Activated CD4-positive, alpha-beta memory T cell treated with anti-CD3 and anti-CD28 coated beads for 36 hours (primary cell): ENCODE results near the gene BASP1. TPM values are rescaled to one million over a fixed set of nuclear protein-coding genes. Genes with fewer than 3 reads are reported as not detected.

ENCODE experiments used
- CTCF ChIA-PET: fragments of 350-600 bp; sonication (Branson Sonifier 250); formaldehyde crosslinking; loops from one replicate; lab custom pipeline; 2021; ENCODE audit warnings: antibody characterized with exemption, inconsistent platforms; lab: Charles Lee
- POLR2A ChIA-PET: fragments of 350-600 bp; sonication (Branson Sonifier 250); formaldehyde crosslinking; loops from one replicate; lab custom pipeline; 2021; ENCODE audit warnings: antibody characterized with exemption; lab: Charles Lee
- DNase-seq: peaks from one replicate; pipeline ENCODE4 v3.0.0-alpha.2; 2020
- H3K27ac Mint-ChIP-seq: one replicate; pipeline ENCODE4 v1.8.0; 2021; ENCODE audit warnings: mixed read lengths
- H3K27me3 Mint-ChIP-seq: one replicate; pipeline ENCODE4 v1.8.0; 2021; ENCODE audit warnings: mixed read lengths
- H3K36me3 Mint-ChIP-seq: one replicate; pipeline ENCODE4 v1.8.0; 2021; ENCODE audit warnings: mixed read lengths
- H3K4me1 Mint-ChIP-seq: one replicate; pipeline ENCODE4 v1.8.0; 2021; ENCODE audit warnings: low read depth, mixed read lengths
- H3K4me3 Mint-ChIP-seq: one replicate; pipeline ENCODE4 v1.8.0; 2021; ENCODE audit warnings: mild to moderate bottlenecking, mixed read lengths
- H3K9me3 Mint-ChIP-seq: one replicate; pipeline ENCODE4 v1.8.0; 2021; ENCODE audit warnings: mixed read lengths
- intact Hi-C: fragments of 100-400 bp; cut with micrococcal nuclease; formaldehyde crosslinking; loops from one replicate; pipeline ENCODE4 v1.15.1; 2023
- total RNA-seq, 2 experiments: library from RNA; stranded (reverse); gene quantifications; one replicate each; pipeline ENCODE4 v1.2.3, GENCODE V29; 2021

BASP1 gene
- total RNA-seq, 2 experiments from 2014 or later, result 0.27 to 0.48 TPM

DNA sequence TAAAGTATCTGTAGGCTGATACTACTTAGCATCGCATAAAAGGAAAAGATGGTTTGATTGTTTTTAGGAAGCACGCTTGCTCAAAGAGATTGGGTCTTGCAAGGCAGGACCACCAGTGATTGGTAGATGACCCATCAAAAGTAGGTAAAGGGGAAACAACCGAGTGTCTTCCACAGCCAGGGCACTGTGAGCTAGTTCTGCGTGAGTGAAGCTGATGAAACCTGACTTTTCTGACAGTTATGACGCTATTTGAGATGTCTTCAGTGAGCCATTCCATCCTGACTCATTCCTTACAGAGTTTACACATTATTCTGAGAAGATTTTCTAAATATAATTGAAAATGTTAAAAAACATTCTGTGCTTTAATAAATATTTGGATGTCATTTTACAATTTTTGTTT, 49.7 kb downstream of the BASP1 start:
- CTCF ChIA-PET, result interaction anchor here (0.6 kb wide), 1 partner anchor 234 kb away, joined by 3 read pairs; no protein-coding TSS in a partner anchor
- DNase-seq, result no peak
- H3K4me3 Mint-ChIP-seq, result no peak overlapping the region
- POLR2A ChIA-PET, result no interaction called here
- no peaks in the 10 kb centered on the region for H3K4me1 Mint-ChIP-seq
- intact Hi-C loops, result no loop called here
- H3K36me3 Mint-ChIP-seq, result no peaks in the 10 kb centered on the region
- no peak overlapping the region for H3K27ac Mint-ChIP-seq
- H3K27me3 Mint-ChIP-seq, result no peaks in the 10 kb centered on the region
- H3K9me3 Mint-ChIP-seq, result no peaks in the 10 kb centered on the region

DNA sequence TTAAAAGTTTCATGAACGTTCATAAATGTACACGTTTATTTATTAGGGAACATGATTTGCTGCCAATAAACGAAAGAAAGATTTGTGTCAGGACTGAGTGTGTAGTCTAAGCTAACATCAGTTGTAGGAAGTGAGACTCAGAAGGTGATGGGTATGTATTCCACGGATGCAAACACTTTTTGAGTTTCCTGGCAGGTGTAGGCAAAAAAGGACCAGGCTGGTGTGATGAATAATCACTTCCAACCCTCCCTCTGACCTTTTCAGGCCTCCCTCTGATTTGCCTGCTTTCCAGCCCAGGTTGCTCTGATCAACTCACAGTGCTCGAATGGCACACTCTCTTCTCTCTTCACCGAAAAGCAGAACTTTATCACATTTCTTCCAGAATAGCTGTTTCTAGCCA, 51.8 kb downstream of the BASP1 start:
- Mint-ChIP-seq H3K4me3 (no peak overlapping the region), H3K9me3 (no peaks in the 10 kb centered on the region)

DNA sequence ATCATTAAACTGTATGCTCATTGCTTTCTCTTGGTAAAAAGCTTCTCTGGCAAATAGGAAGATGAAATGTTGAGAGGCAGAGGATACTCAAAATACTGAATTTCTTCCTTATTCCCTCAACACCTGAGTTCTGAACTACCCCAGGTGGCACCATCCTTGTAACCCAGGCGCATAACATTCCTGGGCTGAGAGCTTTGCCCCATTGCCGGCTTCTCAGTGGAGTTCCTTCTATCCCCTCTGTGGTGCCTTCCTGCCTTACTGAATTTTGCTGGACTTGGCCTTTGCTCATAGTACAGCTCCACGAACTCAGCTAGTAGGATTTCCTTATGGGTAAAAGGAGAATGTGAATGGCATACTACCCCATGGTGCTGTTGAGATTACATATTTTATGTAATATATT, 54.7 kb downstream of the BASP1 start:
- DNase-seq, result no peak
- CTCF ChIA-PET, result no interaction called here
- H3K27me3 Mint-ChIP-seq, result no peaks in the 10 kb centered on the region
- no peaks in the 10 kb centered on the region for H3K9me3 Mint-ChIP-seq
- H3K4me1 Mint-ChIP-seq, result no peaks in the 10 kb centered on the region
- POLR2A ChIA-PET, result no interaction called here
- H3K27ac Mint-ChIP-seq, result no peak overlapping the region
- H3K36me3 Mint-ChIP-seq, result no peaks in the 10 kb centered on the region
- intact Hi-C loops, result no loop called here
- H3K4me3 Mint-ChIP-seq, result no peak overlapping the region

More for the DNA sequence above, 51.8 kb downstream of the BASP1 start:
- no peak for DNase-seq
- Mint-ChIP-seq H3K36me3 (no peaks in the 10 kb centered on the region), H3K27ac (no peak overlapping the region), H3K27me3 (no peaks in the 10 kb centered on the region), H3K4me1 (no peaks in the 10 kb centered on the region)
- intact Hi-C loops, result no loop called here
- CTCF ChIA-PET, result no interaction called here
- POLR2A ChIA-PET, result no interaction called here

DNA sequence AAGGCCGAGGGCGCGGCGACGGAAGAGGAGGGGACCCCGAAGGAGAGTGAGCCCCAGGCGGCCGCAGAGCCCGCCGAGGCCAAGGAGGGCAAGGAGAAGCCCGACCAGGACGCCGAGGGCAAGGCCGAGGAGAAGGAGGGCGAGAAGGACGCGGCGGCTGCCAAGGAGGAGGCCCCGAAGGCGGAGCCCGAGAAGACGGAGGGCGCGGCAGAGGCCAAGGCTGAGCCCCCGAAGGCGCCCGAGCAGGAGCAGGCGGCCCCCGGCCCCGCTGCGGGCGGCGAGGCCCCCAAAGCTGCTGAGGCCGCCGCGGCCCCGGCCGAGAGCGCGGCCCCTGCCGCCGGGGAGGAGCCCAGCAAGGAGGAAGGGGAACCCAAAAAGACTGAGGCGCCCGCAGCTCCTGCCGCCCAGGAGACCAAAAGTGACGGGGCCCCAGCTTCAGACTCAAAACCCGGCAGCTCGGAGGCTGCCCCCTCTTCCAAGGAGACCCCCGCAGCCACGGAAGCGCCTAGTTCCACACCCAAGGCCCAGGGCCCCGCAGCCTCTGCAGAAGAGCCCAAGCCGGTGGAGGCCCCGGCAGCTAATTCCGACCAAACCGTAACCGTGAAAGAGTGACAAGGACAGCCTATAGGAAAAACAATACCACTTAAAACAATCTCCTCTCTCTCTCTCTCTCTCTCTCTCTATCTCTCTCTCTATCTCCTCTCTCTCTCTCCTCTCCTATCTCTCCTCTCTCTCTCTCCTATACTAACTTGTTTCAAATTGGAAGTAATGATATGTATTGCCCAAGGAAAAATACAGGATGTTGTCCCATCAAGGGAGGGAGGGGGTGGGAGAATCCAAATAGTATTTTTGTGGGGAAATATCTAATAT, 58.1 kb downstream of the BASP1 start:
- intact Hi-C loops, result no loop called here
- Mint-ChIP-seq H3K27ac (no peak overlapping the region), H3K4me1 (no peaks in the 10 kb centered on the region)

DNA sequence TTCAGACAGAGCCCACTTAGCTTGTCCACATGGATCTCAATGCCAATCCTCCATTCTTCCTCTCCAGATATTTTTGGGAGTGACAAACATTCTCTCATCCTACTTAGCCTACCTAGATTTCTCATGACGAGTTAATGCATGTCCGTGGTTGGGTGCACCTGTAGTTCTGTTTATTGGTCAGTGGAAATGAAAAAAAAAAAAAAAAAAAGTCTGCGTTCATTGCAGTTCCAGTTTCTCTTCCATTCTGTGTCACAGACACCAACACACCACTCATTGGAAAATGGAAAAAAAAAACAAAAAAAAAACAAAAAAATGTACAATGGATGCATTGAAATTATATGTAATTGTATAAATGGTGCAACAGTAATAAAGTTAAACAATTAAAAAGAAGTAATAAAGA, 59.0 kb downstream of the BASP1 start:
- Mint-ChIP-seq H3K9me3 (no peaks in the 10 kb centered on the region), H3K27ac (no peak overlapping the region), H3K27me3 (no peaks in the 10 kb centered on the region), H3K36me3 (no peaks in the 10 kb centered on the region), H3K4me1 (no peaks in the 10 kb centered on the region), H3K4me3 (no peak overlapping the region)
- ChIA-PET CTCF (no interaction called here), POLR2A (no interaction called here)
- no peak for DNase-seq
- intact Hi-C loops, result no loop called here

More for the DNA sequence above, 58.1 kb downstream of the BASP1 start:
- no peaks in the 10 kb centered on the region for H3K27me3 Mint-ChIP-seq
- CTCF ChIA-PET, result no interaction called here
- POLR2A ChIA-PET, result no interaction called here
- no peak overlapping the region for H3K4me3 Mint-ChIP-seq
- H3K9me3 Mint-ChIP-seq, result no peaks in the 10 kb centered on the region
- no peaks in the 10 kb centered on the region for H3K36me3 Mint-ChIP-seq
- DNase-seq, result no peak

DNA sequence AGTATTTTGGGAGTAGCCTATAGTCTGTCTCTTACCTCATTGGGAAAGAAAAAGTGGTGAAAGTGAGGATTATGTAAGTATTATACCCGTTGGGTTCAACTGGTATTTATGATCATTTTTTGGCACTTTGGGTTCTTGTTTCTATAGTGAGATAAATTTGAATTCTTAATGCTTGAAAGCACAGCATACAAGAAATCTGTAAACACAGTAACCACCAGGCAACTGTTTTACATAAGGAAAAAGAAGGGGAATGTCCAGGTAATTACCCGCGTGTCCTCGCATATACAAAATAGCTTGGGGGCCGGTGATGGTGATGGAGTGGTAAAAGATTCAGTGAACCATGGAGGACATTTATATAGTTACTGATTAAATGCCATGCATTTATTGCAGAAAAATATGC, 60.5 kb downstream of the BASP1 start:
- no peak for DNase-seq
- Mint-ChIP-seq H3K27ac (no peak overlapping the region), H3K9me3 (no peaks in the 10 kb centered on the region), H3K36me3 (no peaks in the 10 kb centered on the region), H3K4me3 (no peak overlapping the region), H3K4me1 (no peaks in the 10 kb centered on the region), H3K27me3 (no peaks in the 10 kb centered on the region)
- CTCF ChIA-PET, result no interaction called here
- POLR2A ChIA-PET, result no interaction called here
- intact Hi-C loops, result no loop called here

DNA sequence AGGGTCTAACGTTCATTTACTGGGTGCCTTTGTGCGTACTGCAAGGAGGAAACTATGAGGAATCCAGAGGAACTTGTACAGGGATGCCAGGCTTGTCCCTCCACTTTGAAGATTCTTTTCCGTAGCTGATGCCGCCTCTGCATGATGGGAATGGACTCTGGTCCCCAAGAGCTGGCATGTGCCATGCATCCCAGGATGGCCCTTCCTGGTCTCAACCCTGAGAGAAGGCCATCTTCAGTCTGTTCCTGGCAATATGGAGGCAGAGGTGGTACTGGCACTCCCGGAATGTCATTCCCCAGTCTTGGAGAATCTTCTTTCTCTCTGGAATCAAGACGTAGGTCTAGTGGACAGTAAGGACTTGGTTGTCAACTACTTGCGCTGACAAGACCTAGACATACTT, 61.5 kb downstream of the BASP1 start:
- POLR2A ChIA-PET, result no interaction called here
- H3K27me3 Mint-ChIP-seq, result no peaks in the 10 kb centered on the region
- intact Hi-C loops, result no loop called here

DNA sequence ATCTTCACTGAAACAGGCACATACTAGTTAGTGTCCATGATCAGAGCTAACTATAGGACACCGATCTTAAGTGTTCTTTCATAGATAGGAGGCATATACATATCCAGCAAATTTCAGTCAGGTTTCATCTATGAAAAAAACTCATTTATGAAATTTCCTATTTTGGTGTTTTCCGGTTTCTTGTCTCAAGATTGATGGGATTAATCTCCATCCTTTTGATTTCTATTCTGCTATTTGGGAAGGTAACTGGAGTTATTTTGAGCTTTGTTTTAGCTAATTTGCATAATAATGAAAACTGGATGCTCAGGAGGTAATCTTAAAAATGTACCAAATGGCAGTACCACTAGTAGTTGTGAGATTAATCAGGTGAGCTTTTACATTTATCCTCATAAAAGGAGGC, 62.1 kb downstream of the BASP1 start:
- Mint-ChIP-seq H3K27me3 (no peaks in the 10 kb centered on the region), H3K4me1 (no peaks in the 10 kb centered on the region), H3K4me3 (no peak overlapping the region), H3K36me3 (no peaks in the 10 kb centered on the region), H3K27ac (no peak overlapping the region), H3K9me3 (no peaks in the 10 kb centered on the region)
- POLR2A ChIA-PET, result no interaction called here
- intact Hi-C loops, result no loop called here
- CTCF ChIA-PET, result no interaction called here
- DNase-seq, result no peak

More for the DNA sequence above, 61.5 kb downstream of the BASP1 start:
- H3K4me1 Mint-ChIP-seq, result no peaks in the 10 kb centered on the region
- H3K9me3 Mint-ChIP-seq, result no peaks in the 10 kb centered on the region
- no peak overlapping the region for H3K4me3 Mint-ChIP-seq
- CTCF ChIA-PET, result no interaction called here
- no peaks in the 10 kb centered on the region for H3K36me3 Mint-ChIP-seq
- no peak for DNase-seq
- no peak overlapping the region for H3K27ac Mint-ChIP-seq

DNA sequence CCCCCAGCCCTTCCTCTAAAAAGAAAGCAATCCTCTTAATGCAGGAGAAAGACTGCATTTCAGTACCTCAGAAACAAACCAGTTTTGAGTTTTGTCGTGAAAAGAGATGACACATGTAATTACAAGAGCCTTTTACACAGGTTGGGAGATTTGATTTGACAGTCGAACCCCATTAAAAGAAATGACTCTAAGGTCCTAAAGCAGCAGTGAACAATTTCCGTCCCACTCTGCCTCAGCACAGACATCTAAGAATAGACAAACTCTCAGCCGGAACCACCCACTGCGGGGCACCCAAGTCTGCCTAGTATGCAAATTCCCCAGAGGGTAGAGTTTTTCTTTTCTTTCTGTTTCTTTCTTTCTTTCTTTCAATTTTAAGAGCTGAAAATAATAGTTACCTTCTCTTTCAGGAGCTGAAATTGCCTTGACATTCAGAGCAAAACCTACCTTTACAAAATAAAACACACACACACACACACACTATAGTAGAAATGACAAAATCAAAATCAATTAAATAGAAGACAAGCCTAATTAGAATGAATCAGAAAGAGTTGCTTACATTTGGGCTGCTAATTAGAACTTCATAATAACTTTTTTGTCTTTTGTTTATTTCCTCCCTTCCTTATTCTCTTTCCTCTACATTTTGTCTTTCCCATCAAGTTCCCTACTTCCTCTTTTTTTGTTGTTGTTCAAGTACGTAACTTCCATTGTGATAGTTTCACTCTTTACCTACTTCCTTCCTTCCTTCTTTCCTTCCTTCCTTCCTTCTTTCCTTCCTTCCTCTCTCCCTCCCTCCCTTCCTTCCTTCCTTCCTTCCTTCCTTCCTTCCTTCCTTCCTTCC, 65.1 kb downstream of the BASP1 start:
- POLR2A ChIA-PET, result no interaction called here

DNA sequence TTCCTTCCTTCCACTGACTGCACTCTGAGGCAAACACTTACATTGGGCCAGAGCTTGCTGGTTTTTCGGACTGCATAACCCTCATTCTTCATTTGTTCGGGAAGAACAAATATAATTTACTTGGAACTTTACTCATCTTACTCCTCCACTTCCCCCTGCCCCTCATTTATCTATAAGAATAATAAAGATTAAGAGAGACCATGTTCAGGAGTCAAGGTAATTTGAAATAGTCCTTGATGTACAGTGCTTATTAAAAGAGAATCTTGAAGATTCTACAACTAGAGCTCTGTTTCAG, 65.6 kb downstream of the BASP1 start:
- no peak for DNase-seq
- Mint-ChIP-seq H3K4me1 (no peaks in the 10 kb centered on the region), H3K36me3 (no peaks in the 10 kb centered on the region), H3K27me3 (no peaks in the 10 kb centered on the region), H3K9me3 (peaks cover 4% of the 10 kb centered on the region), H3K27ac (no peak overlapping the region), H3K4me3 (no peak overlapping the region)
- intact Hi-C loops, result no loop called here
- CTCF ChIA-PET, result no interaction called here
- POLR2A ChIA-PET, result no interaction called here

More for the DNA sequence above, 65.1 kb downstream of the BASP1 start:
- Mint-ChIP-seq H3K27me3 (no peaks in the 10 kb centered on the region), H3K9me3 (no peaks in the 10 kb centered on the region), H3K4me1 (no peaks in the 10 kb centered on the region), H3K27ac (no peak overlapping the region), H3K4me3 (no peak overlapping the region), H3K36me3 (no peaks in the 10 kb centered on the region)
- DNase-seq, result no peak
- intact Hi-C loops, result no loop called here
- CTCF ChIA-PET, result no interaction called here

DNA sequence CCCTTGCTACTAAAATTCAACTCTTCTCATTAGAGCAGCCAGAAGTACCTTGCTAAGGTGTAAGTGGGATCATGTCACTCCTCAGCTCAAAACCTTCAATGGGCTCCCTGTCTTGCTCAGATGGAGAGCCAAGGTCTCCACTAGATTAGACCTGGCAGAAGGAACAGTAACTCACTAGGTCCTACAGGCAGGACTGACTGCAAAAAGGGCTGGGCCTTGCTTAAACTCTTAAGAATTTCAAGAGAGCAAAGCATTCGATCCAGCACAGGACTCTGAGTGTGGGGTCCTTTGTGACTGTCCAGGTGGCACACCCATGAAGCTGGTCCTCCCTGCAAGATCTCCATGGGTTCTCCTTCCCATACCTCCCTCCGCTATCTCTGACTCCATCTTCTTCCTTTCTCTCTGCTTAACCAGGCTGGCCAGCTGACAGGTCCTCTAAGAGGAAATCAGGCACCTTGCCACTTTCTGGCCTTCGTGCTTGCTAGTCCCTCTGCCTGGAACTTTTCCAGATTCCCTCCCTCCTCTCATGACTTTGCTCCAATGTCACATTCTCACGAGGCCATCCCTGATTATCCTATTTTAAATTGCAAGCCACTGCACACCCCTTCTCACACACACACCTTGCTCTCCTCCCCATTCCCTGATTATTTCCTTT, 70.2 kb downstream of the BASP1 start:
- DNase-seq, result no peak
- ChIA-PET POLR2A (no interaction called here), CTCF (no interaction called here)
- intact Hi-C loops, result no loop called here
- H3K4me3 Mint-ChIP-seq, result no peak overlapping the region
- H3K27me3 Mint-ChIP-seq, result no peaks in the 10 kb centered on the region
- H3K9me3 Mint-ChIP-seq, result peaks cover 11% of the 10 kb centered on the region
- H3K4me1 Mint-ChIP-seq, result no peaks in the 10 kb centered on the region
- H3K36me3 Mint-ChIP-seq, result no peaks in the 10 kb centered on the region
- no peak overlapping the region for H3K27ac Mint-ChIP-seq

DNA sequence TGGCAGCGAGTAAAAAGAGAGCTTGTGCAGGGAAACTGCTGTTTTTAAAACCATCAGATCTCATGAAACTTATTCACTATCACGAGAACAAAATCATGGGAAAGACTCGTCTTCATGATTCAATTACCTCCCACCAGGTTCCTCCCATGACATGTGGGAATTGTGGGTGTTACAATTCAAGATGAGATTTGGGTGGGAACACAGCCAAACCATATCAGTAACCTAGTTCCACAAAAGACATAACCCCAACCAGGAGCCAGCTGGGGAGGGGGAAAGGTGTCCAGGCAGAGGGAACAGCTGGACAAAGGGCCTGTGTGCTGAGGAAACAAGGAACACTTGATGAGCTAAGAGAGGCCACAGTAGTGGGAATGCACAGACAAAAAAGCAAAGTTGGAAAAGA, 71.1 kb downstream of the BASP1 start:
- Mint-ChIP-seq H3K9me3 (peaks cover 11% of the 10 kb centered on the region), H3K4me3 (no peak overlapping the region), H3K27me3 (no peaks in the 10 kb centered on the region), H3K36me3 (no peaks in the 10 kb centered on the region), H3K27ac (no peak overlapping the region), H3K4me1 (no peaks in the 10 kb centered on the region)
- no peak for DNase-seq
- ChIA-PET CTCF (no interaction called here), POLR2A (no interaction called here)
- intact Hi-C loops, result no loop called here
